ENCODE results near the gene FAM107B.
"Not testable (repeated sequence)": the region's sequence is repeated elsewhere in the genome, so short reads cannot be mapped to it uniquely, and the experiment has no call there.

Gene FAM107B

DNA sequence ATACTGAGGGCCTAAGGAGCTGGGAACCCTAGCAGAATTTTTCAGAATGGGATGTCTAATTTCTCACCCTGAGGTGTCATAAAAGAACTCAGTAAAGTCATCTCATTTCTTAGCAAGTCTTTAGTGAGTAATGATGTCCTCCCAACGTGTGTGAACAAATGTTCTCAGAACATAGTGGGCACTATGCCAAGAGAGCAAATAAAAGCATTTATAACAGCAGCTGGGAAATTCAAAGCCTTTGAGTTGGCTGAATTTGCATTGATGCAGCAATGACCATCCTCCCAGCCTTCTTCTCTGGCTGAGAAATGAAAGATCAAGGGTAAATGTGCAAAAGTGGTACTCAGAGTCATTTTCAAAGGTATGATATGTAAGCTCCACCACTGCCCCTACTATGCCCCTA is 109.4 kb downstream of the FAM107B start:
- DNase-seq (ENCODE audit: low read depth, low spot score): no peak

DNA sequence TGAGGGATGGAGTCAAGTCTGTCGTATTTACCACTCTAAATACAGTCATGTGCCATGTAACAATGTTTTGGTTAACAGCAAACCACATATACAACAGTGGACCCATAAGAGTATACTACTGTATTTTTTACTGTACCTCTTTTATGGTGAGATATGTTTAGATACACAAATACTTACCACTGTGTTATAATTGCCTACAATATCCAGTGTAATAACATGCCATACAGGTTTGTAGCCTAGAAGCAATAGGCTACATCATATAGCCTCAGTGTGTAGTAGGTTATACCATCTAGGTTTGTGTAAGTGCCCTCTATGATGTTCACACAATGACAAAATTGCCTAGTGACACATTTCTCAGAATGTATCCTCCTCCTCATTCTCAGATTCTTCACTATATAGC is 110.4 kb downstream of the FAM107B start:
- no peak for DNase-seq (ENCODE audit: low read depth, low spot score)

DNA sequence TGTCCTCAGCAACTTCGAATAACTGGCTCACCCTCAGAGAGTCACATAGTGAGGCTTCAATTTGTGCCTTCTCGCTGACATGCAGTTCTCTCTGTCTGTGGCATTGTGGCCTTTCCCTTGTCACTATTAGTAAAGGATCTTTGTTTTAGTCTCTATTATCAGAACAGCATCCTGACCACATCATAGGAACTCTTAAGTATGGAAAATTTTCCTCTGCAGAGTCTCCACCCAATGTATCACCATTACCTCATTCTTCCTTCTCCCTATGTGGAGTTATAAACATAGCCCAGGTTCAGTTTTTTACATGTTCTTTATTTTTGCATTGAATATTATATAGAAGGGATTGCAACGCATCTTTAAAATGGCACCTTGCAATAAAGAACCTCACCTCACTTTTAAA is 112.9 kb downstream of the FAM107B start:
- DNase-seq (ENCODE audit: low read depth, low spot score): no peak

DNA sequence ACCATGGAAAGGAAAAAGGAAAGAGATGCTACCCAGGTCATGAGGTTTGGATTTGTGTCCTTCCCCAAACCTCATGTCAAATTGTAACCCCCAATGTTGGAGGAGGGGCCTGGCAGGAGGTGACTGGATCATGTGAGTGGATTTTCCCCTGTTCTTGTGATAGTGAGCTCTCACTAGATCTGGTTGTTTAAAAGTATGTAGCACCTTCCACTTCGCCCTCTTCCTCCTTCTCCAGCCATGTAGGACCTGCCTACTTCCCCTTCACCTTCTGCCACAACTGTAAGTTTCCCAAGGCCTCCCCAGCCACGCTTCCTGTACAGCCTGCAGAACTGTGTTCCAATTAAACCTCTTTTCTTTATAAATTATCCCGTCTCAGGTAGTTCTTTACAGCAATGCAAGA is 113.9 kb downstream of the FAM107B start:
- no peak for DNase-seq (ENCODE audit: low read depth, low spot score)

DNA sequence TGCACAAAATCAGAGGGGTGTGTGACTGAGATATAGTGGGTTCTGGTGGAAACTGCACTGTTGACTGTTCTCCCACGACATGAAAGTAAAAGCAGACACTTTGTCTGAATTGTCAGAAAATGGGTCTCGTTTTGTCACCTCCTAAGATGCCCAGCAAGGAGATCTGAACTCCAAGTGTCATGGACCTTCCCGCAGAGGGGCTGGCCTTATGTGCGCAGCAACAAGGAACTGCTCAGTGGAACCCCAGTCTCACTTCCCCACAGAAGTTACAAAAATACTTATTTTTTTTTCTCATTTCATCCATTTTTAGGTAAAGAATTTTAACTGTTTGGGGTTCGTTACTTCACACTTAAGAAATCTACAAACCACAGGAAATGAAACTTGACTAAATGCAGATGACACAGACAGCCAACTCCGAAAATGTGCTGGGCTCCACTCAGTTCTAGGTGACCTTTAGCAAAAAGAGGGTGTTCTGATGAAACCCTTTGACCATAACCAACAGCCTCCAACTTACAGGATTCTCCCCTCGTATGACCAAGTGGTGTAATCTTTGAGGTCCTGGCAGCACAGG is 115.0 kb downstream of the FAM107B start:
- DNase-seq (ENCODE audit: low read depth, low spot score): peak; percentile 1

DNA sequence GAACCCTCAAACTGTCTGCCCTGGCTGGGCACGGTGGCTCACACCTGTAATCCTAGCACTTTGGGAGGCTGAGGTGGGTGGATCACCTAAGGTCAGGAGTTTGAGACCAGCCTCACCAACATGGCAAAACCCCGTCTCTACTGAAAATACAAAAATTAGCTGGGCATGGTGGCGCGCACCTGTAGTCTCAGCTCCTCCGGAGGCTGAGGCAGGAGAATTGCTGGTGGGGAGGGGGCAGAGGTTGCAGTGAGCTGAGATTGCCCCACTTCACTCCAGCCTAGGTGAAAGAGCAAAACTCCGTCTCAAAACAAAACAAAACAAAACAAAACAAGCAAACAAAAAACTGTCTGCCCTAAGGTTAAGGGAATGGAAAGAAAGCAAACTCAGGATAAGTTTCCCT is 115.6 kb downstream of the FAM107B start:
- not testable (repeated sequence) for DNase-seq (ENCODE audit: low read depth, low spot score)

DNA sequence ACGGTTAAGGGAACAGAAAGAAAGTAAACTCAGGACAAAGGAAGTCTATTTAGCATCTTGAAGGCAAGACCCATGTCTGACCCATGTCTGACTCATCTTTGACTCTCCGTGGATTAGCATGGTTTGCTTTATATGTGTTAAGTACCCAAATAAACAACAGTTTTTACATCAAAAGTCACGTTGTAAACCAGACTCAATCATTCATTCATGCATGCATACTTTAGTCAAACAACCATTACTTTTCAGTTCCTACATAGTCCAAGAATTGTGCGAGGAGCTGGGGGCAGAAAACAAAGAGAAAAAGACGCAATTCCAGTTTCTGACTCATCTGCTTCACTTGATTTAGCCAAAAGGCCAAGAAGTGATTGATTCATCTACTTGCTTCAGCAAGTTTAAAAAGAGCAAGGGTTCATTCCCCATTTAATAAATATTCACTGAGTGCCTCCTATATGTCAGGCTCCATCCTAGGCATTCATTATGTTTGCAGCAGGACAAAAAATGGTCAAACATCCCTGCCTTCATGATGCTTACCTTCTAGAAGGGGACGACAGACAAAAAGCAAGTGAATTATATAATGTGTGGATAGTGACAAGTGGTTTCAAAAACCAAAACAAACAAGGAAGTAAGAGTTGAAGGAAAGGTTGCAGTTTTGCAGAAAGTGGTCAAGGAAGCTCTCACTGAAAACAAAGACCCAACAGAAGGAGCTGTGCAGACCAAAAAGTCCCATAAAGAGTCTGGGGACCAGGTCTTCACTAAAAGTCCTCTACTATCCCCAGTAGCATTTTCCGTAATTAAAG is 116.2 kb downstream of the FAM107B start:
- DNase-seq (ENCODE audit: low read depth, low spot score): no peak

DNA sequence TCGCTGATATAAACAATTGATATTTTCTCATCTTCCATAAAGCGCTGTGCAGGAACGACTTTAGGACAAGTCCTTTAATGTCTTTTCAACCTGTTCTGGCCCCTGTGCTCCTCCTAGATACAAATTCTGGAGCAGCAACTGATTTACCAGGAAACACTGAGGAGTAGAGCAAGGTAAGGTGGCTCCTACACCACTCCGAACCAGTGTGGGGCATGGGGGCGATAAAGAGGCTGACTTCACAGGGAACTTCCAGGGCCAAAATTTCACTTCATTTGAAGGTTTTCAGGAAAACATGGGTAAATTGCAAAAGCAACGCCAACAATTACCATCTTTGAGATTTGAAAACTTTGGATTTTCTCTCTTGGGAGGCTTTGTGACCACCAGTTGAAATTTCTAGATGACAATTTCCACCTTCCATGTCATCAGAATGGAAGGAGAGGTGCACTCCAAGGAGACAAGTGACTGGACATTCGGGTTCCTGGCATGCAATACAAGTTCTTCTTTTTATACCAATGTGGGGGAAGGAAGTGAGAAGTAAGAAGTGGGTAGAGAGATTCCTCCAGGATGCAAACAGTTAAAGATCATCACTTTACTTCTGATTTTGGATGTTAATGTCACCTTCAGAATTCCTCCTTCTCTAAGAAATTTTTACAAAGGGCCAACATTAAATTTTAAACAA is 118.5 kb downstream of the FAM107B start:
- no peak for DNase-seq (ENCODE audit: low read depth, low spot score)

DNA sequence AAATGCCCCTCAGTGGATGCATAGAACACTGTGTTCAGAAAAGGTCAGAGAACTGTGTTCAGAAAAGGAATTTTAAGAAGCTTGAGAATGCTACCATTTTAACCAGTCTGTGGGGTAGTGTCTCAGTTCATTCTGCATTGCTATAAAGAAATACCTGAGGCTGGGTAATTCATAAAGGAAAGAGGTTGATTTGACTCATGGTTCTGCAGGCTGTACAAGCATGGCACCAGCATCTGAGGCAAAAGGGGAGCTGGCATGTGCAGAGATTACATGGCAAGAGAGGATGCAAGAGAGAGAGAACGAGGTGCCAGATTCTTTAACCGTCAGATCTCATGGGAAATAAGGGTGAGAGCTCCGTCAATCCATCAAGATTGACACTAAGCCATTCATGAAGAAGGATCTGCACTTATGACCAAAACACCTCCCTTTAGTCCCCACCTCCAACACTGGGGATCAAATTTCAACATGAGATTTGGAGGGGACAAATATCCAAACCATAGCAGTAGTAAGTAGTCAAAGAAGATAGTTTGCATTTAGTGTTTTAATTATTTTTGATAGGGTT is 119.8 kb downstream of the FAM107B start:
- no peak for DNase-seq (ENCODE audit: low read depth, low spot score)

DNA sequence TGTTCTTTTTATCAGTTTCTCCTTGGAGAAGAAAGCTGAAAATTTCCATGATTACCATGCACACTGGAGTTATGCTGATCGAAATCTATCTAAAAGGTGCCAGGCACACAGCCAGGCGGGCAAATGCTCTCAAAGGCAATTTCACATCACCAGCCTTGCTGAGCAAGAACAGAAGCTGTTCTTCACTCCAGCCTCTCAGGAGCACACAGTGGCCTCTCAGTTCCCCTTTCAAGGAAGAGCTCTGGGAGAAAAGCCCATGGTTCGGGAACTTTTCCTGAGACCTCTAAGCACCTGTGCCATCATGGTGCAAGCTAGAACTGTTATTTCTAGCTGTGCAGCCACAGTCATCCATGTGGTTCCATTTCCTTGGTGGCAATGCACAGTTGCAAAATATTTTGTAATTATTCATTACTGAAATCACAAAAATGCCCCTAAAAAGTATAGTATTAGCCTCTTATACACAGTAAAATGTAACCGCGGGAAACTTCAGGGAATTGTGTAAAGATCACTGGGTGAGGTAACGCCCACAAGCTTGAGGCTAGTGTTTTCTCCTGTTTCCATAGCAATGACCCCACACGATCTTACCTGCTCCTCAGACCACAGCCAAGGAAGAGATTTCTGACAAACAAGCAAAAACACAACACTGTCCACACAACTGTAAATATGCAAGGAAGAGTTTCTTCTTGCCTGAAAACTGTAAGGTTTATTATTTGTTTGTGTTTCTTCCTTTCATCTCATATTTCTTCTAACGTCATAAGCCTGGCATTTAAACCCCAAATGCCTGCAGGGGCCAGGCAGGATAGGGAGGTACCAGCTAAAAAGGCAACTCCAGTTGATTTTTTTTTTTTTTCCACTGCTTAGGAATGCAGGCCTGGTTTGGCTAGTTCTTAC is 121.2 kb downstream of the FAM107B start:
- no peak for DNase-seq (ENCODE audit: low read depth, low spot score)

DNA sequence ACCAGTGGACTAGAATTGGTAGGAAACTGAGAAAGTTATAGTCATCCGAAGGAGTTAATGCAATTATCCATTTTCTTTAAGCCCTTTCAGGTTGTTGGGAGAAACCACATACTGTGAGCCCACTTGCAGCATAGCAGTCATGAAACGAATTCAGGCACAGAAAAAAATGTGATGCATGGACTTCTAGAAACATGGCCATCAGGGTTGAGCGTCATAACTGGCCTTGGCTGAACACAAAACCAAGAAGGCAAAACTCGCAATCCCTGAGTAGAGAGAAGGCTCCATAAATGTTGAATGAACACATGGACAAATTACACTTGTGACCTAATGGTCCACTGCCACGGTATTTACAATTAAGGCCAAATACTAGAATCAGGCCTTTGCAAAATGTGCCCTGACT is 121.9 kb downstream of the FAM107B start:
- no peak for DNase-seq (ENCODE audit: low read depth, low spot score)

DNA sequence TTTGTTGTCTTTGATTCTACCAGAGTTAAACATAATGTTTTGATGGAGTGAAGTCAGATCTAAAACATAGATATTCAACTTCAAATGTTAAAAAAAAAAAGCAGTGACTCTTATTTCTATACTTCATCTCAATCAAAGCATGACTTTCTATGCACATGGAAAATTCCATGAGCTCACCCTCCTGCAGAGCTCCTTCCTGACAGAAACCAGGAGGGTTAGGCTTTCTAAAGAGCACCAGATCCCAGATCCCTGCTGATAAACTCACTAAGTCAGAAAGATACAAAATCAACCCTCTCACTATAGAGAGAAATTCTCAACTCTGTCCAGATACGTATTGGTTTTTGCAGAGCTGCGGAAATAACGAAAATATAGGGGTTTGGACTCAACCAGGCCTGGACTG is 122.6 kb downstream of the FAM107B start:
- no peak for DNase-seq (ENCODE audit: low read depth, low spot score)

DNA sequence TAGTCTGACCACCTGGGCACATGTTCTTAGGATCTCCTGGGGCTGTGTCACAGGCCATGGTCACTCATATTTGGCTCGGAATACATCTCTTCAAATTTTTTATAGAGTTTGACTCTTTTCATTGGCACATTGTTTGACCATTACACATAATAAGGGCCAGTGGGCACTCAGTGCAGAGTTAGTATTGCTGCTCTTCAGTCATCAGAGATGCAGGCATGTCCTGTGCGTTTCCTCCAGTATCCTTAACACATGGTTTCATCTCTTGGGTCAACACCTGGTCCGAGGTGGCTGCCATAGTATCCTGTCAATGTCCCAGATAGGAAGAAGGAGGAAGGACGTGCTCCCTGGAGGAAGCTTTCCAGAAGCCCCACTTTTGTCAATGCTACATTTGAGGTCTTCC is 125.0 kb downstream of the FAM107B start:
- no peak for DNase-seq (ENCODE audit: low read depth, low spot score)

DNA sequence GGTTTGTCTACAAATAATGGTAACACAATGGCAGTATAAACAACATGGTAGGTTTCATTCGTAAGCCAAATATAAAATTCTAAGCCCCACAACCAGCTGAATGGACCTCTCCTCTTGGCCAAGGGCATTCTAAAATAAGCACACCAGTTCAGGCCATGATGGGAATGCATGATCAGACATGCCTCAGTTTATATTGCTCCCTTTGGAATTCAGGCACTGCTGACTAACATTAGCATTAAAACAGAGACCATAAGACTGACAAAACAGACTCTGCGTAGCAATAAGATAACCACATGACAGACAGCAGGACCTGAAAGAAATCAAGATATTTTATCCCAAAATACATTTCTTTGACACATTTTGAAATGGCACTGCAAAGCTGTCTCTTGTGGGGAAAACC is 125.8 kb downstream of the FAM107B start:
- DNase-seq (ENCODE audit: low read depth, low spot score): no peak

DNA sequence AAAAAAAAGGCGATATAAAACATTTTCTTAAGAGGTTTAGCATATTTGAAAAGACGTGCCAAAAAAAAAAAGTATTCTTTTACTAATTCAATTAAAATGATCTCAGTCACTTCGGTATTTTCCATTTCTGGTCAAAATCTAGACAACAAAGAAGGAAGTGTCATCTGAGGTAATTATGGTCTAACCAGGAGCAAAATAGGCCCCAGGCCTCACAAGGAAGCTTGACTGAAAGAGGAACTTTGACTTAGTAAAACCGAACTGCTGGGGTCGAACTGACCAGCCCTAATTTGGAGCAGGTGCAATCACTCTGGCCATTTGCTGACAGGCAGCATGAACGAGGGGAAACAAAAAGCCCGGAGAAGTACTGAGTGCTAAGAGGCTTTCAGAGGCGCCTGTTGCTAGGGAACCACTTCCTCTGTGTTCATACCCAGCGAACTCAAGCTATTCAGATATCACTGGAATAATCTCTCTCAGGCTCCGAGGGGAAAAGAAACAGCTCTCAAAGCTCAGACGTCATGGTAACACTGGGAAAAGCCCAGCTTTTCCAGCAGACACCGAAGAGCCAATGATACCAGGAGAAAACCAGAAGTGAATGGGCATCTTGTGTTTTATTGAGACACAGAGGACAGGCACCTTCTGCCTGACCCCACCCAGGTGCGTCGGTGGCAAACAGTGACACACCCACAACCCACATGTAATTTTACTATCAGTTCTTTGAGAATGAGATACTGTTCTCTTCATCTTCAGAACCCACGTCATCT is 126.5 kb downstream of the FAM107B start:
- peak; percentile 40 for DNase-seq (ENCODE audit: low read depth, low spot score)

DNA sequence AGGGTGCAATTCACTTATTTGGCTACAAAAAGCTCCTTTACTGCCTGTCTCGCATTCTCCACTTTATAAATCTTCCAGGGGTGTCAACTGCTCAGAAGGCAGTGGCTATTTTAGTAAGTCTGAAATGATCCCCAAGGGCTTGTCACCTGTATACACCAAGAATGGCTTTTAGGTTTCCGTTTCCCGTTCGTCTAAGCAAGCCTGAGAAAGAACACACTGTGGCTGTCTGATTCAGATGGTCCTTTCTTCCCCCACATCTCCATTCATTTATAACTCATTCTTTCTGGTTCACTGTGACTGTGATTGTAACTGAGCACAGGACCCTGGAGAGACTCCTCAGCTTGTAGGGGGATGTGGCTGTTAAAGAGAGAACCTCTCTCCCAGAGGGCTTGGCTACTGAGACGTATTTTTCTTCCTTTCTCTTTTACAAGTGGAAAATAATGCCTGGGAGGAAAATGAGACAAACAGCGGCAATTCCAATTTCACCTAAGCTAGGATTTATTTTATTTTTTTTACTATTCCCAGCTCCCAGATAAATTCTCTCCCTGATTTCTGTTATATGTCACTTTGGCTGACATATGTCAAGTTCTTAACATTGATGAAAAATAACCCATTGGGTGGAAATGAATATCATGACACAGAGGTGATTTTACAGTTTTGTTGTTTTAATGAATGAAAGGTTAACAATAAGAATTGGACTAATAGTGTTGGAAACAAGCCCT is 129.3 kb downstream of the FAM107B start:
- DNase-seq (ENCODE audit: low read depth, low spot score): no peak

DNA sequence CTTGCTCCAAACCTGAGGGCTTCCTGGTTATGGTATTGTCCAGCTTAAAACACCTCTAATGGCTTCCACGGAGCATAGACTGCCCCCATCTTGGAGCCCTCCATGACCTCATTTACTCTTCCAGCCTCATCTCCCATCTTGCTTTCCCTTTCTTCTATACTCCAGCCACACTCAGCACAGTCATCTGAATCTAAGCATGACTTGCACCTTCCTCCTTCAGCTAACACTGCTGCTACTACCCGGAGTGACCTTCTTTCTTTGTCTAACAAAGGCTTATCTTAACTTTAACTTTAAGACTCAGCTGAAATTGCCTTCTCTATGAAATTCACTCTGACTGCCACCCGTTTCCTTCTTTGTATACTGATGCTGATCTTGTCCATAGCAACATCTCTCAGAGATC is 135.1 kb downstream of the FAM107B start:
- DNase-seq (ENCODE audit: low read depth, low spot score): no peak

DNA sequence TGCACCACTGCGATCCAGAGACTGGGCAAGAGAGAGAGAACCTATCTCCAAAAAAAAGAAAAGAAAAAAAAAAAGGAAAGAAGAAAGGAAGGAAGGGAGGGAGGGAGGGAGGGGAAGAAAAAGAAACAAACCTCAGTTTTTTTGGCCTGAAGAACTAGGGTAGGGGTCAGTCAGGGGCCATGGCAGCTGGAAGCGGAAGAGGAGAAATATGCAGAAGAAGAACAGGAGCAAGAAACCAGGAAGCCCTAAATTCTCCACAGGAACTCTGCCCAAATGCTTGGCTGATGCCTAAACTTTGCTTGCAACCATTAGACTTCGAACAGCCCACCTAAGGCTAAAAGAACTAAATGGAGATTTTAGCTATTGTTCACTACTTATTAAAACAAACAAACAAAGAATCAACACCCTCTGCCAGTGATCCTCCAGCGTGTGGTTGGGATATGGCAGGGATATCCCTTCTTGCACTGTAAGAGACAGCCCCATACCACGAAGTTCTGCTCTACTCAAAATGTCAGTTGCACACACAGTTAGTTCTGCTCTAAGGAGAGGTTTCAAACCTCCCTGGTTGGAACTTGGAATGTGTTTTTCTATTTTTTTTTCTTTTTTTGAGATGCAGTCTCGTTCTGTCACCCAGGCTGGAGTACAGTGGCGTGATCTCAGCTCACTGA is 139.5 kb downstream of the FAM107B start:
- DNase-seq (ENCODE audit: low read depth, low spot score): no peak

DNA sequence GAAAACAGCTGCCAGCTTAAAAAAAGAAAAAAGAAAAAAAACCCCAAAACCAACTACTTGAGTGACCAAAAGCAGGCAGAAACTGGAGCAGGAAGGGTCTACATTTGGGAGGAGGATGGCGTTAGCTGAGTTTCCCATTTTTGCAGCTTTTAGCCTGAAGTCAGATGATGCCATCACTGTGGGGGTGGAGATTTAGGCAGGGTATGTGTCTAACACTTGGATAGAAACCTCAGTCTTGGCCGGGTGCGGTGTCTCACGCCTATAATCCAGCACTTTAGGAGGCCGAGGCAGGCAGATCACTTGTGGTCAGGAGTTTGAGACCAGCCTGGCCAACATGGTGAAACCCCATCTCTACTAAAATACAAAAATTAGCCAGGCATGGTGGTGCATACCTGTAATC is 140.1 kb downstream of the FAM107B start:
- DNase-seq (ENCODE audit: low read depth, low spot score): not testable (repeated sequence)
